ENCODE results near the gene REV3L. TPM values are rescaled to one million over a fixed set of nuclear protein-coding genes. Genes with fewer than 3 reads are reported as not detected.

Gene REV3L
- total and polyA plus RNA-seq, 2 of the 13 experiments (the other 11 are each of a cell fraction or from before 2014, with no cell fraction given): 12.8 to 31.3 TPM

- TF ChIP-seq, protein P1, sequence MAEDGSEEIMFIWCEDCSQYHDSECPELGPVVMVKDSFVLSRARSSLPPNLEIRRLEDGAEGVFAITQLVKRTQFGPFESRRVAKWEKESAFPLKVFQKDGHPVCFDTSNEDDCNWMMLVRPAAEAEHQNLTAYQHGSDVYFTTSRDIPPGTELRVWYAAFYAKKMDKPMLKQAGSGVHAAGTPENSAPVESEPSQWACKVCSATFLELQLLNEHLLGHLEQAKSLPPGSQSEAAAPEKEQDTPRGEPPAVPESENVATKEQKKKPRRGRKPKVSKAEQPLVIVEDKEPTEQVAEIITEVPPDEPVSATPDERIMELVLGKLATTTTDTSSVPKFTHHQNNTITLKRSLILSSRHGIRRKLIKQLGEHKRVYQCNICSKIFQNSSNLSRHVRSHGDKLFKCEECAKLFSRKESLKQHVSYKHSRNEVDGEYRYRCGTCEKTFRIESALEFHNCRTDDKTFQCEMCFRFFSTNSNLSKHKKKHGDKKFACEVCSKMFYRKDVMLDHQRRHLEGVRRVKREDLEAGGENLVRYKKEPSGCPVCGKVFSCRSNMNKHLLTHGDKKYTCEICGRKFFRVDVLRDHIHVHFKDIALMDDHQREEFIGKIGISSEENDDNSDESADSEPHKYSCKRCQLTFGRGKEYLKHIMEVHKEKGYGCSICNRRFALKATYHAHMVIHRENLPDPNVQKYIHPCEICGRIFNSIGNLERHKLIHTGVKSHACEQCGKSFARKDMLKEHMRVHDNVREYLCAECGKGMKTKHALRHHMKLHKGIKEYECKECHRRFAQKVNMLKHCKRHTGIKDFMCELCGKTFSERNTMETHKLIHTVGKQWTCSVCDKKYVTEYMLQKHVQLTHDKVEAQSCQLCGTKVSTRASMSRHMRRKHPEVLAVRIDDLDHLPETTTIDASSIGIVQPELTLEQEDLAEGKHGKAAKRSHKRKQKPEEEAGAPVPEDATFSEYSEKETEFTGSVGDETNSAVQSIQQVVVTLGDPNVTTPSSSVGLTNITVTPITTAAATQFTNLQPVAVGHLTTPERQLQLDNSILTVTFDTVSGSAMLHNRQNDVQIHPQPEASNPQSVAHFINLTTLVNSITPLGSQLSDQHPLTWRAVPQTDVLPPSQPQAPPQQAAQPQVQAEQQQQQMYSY (CRISPR knock-in tag; IDR thresholded peaks at IDR 0.05): no peak
- TF ChIP-seq ZNF142 (CRISPR knock-in tag; IDR thresholded peaks at IDR 0.05) (peak; percentile 27), ZNF207 (IDR thresholded peaks at IDR 0.05; ENCODE audit: borderline replicate concordance) (no peak), KAT2B (IDR thresholded peaks at IDR 0.05; ENCODE audit: borderline replicate concordance, low read depth, low read length) (no peak), BORCS8-MEF2B (CRISPR knock-in tag; IDR thresholded peaks at IDR 0.05) (peak; percentile 86), ARID2 (CRISPR knock-in tag; IDR thresholded peaks at IDR 0.05; ENCODE audit: borderline replicate concordance) (no peak), E2F2 (CRISPR knock-in tag; IDR thresholded peaks at IDR 0.05; ENCODE audit: borderline replicate concordance) (no peak)
- TF ChIP-seq, protein P2, sequence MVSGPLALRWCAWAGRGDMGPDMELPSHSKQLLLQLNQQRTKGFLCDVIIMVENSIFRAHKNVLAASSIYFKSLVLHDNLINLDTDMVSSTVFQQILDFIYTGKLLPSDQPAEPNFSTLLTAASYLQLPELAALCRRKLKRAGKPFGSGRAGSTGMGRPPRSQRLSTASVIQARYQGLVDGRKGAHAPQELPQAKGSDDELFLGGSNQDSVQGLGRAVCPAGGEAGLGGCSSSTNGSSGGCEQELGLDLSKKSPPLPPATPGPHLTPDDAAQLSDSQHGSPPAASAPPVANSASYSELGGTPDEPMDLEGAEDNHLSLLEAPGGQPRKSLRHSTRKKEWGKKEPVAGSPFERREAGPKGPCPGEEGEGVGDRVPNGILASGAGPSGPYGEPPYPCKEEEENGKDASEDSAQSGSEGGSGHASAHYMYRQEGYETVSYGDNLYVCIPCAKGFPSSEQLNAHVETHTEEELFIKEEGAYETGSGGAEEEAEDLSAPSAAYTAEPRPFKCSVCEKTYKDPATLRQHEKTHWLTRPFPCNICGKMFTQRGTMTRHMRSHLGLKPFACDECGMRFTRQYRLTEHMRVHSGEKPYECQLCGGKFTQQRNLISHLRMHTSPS (CRISPR knock-in tag; IDR thresholded peaks at IDR 0.05; ENCODE audit: low read depth): no peak
- TF ChIP-seq, protein P3, sequence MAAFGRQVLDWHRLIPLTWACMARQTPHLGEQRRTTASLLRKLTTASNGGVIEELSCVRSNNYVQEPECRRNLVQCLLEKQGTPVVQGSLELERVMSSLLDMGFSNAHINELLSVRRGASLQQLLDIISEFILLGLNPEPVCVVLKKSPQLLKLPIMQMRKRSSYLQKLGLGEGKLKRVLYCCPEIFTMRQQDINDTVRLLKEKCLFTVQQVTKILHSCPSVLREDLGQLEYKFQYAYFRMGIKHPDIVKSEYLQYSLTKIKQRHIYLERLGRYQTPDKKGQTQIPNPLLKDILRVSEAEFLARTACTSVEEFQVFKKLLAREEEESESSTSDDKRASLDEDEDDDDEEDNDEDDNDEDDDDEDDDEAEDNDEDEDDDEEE (CRISPR knock-in tag; IDR thresholded peaks at IDR 0.05): peak; percentile 76; the same call in 1 of the 2 replicates
- TF ChIP-seq, protein P4, sequence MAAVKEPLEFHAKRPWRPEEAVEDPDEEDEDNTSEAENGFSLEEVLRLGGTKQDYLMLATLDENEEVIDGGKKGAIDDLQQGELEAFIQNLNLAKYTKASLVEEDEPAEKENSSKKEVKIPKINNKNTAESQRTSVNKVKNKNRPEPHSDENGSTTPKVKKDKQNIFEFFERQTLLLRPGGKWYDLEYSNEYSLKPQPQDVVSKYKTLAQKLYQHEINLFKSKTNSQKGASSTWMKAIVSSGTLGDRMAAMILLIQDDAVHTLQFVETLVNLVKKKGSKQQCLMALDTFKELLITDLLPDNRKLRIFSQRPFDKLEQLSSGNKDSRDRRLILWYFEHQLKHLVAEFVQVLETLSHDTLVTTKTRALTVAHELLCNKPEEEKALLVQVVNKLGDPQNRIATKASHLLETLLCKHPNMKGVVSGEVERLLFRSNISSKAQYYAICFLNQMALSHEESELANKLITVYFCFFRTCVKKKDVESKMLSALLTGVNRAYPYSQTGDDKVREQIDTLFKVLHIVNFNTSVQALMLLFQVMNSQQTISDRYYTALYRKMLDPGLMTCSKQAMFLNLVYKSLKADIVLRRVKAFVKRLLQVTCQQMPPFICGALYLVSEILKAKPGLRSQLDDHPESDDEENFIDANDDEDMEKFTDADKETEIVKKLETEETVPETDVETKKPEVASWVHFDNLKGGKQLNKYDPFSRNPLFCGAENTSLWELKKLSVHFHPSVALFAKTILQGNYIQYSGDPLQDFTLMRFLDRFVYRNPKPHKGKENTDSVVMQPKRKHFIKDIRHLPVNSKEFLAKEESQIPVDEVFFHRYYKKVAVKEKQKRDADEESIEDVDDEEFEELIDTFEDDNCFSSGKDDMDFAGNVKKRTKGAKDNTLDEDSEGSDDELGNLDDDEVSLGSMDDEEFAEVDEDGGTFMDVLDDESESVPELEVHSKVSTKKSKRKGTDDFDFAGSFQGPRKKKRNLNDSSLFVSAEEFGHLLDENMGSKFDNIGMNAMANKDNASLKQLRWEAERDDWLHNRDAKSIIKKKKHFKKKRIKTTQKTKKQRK (IDR thresholded peaks at IDR 0.05; ENCODE audit: low read length): no peak
These were observed 223.8 kb downstream of the REV3L start (continued) for GRCh38 chr6:111259089-111259831.

Data from HepG2 (cell line).